ENCODE measurements around the gene IFITM2.

The IFITM2 gene

DNA sequence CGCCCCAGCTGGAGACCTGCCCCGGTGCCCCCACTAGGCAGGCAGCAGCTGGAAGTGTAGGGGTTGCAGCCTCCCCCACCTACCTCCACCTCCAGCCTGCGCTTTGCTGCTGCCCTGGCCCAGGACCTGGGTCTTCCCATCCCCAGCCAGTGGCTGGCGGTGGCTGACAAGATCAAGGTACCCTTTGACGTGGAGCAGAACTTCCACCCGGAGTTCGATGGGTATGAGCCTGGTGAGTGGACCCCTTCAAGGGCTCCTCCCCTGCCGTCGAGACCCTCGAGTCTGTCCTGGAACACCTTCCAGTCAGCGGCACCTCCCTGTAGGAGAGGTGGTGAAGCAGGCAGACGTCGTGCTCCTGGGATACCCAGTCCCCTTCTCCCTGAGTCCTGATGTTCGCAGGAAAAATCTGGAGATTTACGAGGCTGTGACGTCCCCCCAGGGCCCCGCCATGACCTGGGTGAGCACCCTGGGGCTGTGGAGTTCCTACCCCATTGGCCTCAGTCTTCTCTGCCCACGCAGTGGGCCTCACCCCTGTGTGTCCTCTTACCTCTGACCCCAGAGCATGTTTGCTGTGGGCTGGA, 14.3 kb upstream of the IFITM2 start:
- DNase-seq: no peak

DNA sequence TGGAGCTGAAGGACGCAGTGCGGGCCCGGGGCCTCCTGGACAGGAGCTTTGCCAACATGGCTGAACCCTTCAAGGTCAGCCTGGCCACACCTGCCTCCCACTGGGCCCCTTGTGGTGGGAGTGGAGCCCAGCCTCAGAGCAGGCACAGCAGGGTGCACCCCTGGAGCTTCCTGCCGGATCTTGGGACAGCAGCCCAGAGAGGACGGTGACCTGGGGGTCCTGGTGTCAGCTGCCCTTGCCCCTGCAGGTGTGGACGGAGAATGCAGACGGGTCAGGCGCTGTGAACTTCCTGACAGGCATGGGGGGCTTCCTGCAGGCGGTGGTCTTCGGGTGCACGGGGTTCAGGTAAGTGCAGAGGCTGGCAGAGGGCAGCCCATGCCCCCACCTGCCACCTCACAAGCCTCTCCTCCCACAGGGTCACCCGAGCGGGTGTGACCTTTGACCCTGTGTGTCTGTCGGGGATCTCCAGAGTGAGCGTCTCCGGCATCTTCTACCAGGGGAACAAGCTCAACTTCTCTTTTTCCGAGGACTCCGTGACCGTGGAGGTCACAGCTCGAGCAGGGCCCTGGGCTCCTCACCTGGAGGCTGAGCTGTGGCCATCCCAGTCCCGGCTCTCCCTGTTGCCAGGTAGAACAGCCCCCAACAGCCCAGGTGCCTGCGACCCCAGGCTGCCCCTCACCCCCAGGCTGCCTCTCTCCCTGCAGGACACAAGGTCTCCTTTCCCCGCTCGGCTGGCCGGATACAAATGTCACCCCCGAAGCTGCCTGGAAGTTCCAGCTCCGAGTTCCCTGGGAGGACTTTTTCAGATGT, 13.6 kb upstream of the IFITM2 start:
- Mint-ChIP-seq H3K4me3 (no peak overlapping the region), H3K36me3 (ENCODE audit: low read depth) (peaks cover 6% of the 10 kb centered on the region), H3K4me1 (peaks cover 45% of the 10 kb centered on the region), H3K9me3 (no peaks in the 10 kb centered on the region), H3K27me3 (ENCODE audit: low read depth, poor library complexity) (no peaks in the 10 kb centered on the region), H3K27ac (no peak overlapping the region)
- TF ChIP-seq, protein P1, sequence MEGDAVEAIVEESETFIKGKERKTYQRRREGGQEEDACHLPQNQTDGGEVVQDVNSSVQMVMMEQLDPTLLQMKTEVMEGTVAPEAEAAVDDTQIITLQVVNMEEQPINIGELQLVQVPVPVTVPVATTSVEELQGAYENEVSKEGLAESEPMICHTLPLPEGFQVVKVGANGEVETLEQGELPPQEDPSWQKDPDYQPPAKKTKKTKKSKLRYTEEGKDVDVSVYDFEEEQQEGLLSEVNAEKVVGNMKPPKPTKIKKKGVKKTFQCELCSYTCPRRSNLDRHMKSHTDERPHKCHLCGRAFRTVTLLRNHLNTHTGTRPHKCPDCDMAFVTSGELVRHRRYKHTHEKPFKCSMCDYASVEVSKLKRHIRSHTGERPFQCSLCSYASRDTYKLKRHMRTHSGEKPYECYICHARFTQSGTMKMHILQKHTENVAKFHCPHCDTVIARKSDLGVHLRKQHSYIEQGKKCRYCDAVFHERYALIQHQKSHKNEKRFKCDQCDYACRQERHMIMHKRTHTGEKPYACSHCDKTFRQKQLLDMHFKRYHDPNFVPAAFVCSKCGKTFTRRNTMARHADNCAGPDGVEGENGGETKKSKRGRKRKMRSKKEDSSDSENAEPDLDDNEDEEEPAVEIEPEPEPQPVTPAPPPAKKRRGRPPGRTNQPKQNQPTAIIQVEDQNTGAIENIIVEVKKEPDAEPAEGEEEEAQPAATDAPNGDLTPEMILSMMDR (IDR thresholded peaks at IDR 0.05): no peak
- DNase-seq: no peak

More for the DNA sequence above, 14.3 kb upstream of the IFITM2 start:
- TF ChIP-seq, protein P1 (IDR thresholded peaks at IDR 0.05): no peak
- no peak overlapping the region for H3K4me3 Mint-ChIP-seq
- no peak overlapping the region for H3K27ac Mint-ChIP-seq
- peaks cover 6% of the 10 kb centered on the region for H3K36me3 Mint-ChIP-seq (ENCODE audit: low read depth)
- H3K4me1 Mint-ChIP-seq: peaks cover 46% of the 10 kb centered on the region
- H3K9me3 Mint-ChIP-seq: no peaks in the 10 kb centered on the region
- H3K27me3 Mint-ChIP-seq (ENCODE audit: low read depth, poor library complexity): no peaks in the 10 kb centered on the region

DNA sequence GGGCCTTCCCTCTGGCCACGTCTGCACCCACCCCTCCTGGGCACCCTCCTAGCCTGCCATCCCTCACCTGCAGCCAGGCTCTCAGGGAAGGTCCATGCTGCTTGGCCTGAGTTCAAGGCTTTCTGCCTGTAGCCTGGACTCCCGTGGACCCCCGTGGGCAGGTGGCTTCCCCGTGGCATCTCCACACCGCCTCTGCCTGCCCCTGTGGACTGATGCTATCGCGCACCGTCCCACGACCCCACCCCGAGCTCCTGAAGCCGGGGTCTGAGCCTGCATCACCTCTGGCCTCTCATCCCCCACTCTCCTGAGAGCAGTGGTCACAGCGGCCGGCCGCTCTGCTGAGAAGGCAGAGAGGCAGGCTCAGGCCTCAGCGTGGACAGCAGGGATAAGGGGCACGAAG, 12.8 kb upstream of the IFITM2 start:
- no peak overlapping the region for H3K4me3 Mint-ChIP-seq
- H3K9me3 Mint-ChIP-seq: no peaks in the 10 kb centered on the region
- no peak for DNase-seq
- no peak overlapping the region for H3K27ac Mint-ChIP-seq
- H3K27me3 Mint-ChIP-seq (ENCODE audit: low read depth, poor library complexity): no peaks in the 10 kb centered on the region
- TF ChIP-seq, protein P1 (IDR thresholded peaks at IDR 0.05): no peak
- peaks cover 6% of the 10 kb centered on the region for H3K36me3 Mint-ChIP-seq (ENCODE audit: low read depth)
- H3K4me1 Mint-ChIP-seq: peaks cover 42% of the 10 kb centered on the region

DNA sequence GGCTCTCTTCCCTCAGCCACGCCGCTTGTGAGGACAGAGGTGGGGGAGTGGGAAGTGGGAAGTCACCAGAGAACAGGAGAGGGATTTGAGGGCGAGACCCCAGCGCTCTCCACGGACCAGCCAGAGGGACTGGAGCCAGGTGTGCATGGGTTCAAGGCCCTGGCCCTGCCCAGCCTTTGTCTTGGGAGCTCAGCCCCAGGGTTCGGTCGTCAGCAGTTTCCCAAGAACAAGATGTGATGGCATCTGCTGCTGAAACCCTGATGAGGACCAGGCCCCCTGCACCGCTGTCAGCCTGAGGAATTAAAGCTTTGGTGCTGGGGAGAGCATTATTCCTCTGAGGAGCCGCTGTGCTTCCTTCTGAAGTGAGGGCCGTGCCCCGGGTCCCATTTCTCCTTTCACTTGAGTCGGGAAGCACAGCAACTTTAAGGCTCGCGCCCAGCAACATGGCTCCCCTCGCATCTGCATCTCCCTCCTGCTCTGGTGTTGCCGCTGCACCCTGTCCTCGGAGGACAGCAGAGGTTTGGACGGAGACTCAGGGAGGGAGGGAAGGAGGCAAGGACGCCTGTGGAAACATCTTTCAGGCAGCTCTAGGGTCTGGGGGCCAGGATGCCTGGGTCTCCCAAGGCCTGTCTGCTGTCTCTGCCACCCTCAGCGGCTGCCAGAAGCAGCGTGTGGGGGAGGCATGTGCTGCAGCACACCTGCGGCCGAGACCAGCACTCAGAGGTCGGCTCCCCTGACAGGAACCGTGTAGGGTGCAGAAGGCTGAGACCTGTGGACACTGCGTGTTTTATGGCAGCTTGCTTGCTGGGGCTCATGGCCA, 12.1 kb upstream of the IFITM2 start:
- peaks cover 6% of the 10 kb centered on the region for H3K36me3 Mint-ChIP-seq (ENCODE audit: low read depth)
- no peaks in the 10 kb centered on the region for H3K9me3 Mint-ChIP-seq
- H3K27ac Mint-ChIP-seq: no peak overlapping the region
- no peak for DNase-seq
- TF ChIP-seq, protein P1 (IDR thresholded peaks at IDR 0.05): no peak
- H3K4me3 Mint-ChIP-seq: no peak overlapping the region
- no peaks in the 10 kb centered on the region for H3K27me3 Mint-ChIP-seq (ENCODE audit: low read depth, poor library complexity)
- peaks cover 43% of the 10 kb centered on the region for H3K4me1 Mint-ChIP-seq

DNA sequence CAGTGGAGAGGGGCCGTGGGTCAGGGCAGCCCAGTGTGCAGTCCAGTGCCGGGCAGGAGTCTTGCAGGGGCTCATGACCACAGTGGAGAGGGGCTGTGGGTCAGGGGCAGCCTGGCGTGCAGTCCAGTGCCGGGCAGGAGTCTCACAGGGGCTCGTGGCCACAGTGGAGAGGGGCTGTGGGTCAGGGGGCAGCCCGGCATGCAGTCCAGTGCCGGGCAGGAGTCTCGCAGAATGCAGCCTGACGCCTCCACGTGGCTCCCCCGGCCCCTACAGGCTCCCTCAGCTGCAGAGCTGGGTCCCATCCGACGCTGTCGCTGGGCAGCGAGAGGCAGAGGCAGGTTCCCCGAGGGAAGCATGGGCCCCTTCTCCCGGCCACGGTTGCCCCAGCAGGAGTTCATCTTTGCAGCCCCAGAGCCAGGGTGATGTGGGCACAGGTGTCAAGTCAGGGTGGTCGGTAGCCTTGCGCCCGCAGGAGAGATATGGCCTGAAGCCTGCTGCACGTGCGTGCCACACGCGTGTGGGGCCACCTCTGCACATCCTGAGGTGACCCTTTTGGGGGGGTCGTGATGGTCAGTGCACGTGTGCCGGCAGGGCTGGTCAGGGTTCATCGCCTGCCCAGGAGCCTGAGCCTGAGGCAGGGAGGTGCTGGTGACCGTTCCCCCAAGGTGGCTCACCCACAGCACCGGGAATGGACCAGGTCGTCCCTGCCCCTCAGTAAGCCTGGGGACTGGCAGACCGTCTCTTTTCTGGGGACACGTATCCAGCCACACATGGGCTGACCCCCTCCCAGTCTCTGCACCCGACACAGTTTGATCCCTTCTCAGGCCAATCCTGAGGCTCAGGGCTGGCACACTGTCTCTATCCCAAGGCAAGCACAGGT, 11.2 kb upstream of the IFITM2 start:
- TF ChIP-seq, protein P1 (IDR thresholded peaks at IDR 0.05): no peak
- Mint-ChIP-seq H3K4me1 (peaks cover 43% of the 10 kb centered on the region), H3K9me3 (peaks cover 3% of the 10 kb centered on the region), H3K27me3 (ENCODE audit: low read depth, poor library complexity) (no peaks in the 10 kb centered on the region), H3K27ac (no peak overlapping the region), H3K4me3 (no peak overlapping the region), H3K36me3 (ENCODE audit: low read depth) (peaks cover 1% of the 10 kb centered on the region)
- DNase-seq: no peak

Data from nephron progenitor cell (in vitro differentiated cells).